ENCODE results near the gene CHD3.
"Not testable (repeated sequence)": the region's sequence is repeated elsewhere in the genome, so short reads cannot be mapped to it uniquely, and the experiment has no call there.

The CHD3 gene

GRCh38 chr17:7946441-7946840 is 57.9 kb downstream of the CHD3 start:
- H3K4me3 ChIP-seq (ENCODE audit: low read depth, low read length, poor library complexity, severe bottlenecking): no peak overlapping the region
- H3K79me2 ChIP-seq (ENCODE audit: insufficient read depth, low read length): no peaks in the 10 kb centered on the region
- H4K20me1 ChIP-seq (ENCODE audit: insufficient read depth, low read length): no peaks in the 10 kb centered on the region
- H3F3A ChIP-seq (ENCODE audit: insufficient read depth, low read length): no peaks in the 10 kb centered on the region
- H3K27me3 ChIP-seq (ENCODE audit: insufficient read depth, low read length): no peaks in the 10 kb centered on the region
- no peaks in the 10 kb centered on the region for H3K9me3 ChIP-seq (ENCODE audit: low read length)
- H3K4me2 ChIP-seq (ENCODE audit: low read length): no peak overlapping the region
- no peak overlapping the region for H3K27ac ChIP-seq (ENCODE audit: low read depth, low read length, poor library complexity, severe bottlenecking)
- H3K36me3 ChIP-seq (ENCODE audit: insufficient read depth, low read length): peaks cover 85% of the 10 kb centered on the region
- no peak overlapping the region for H3K9ac ChIP-seq (ENCODE audit: low read length)
- TF ChIP-seq EZH2 (IDR thresholded peaks at IDR 0.05; ENCODE audit: borderline replicate concordance, low read length): no peak
- TF ChIP-seq CTCF (IDR thresholded peaks at IDR 0.05; ENCODE audit: low read length): no peak
- no peak overlapping the region for H2AFZ ChIP-seq (ENCODE audit: low read length)
- no peaks in the 10 kb centered on the region for H3K9me2 ChIP-seq (ENCODE audit: low read depth, low read length)
- H3K4me1 ChIP-seq (ENCODE audit: insufficient read depth, low read length, severe bottlenecking): no peaks in the 10 kb centered on the region

GRCh38 chr17:7947651-7948050 is 59.1 kb downstream of the CHD3 start:
- Histone ChIP-seq H4K20me1 (ENCODE audit: insufficient read depth, low read length) (no peaks in the 10 kb centered on the region), H3K9me2 (ENCODE audit: low read depth, low read length) (no peaks in the 10 kb centered on the region), H3K27me3 (ENCODE audit: insufficient read depth, low read length) (no peaks in the 10 kb centered on the region), H3K4me1 (ENCODE audit: insufficient read depth, low read length, severe bottlenecking) (no peaks in the 10 kb centered on the region), H2AFZ (ENCODE audit: low read length) (no peak overlapping the region), H3F3A (ENCODE audit: insufficient read depth, low read length) (no peaks in the 10 kb centered on the region), H3K36me3 (ENCODE audit: insufficient read depth, low read length) (peaks cover 74% of the 10 kb centered on the region), H3K27ac (ENCODE audit: low read depth, low read length, poor library complexity, severe bottlenecking) (no peak overlapping the region), H3K9me3 (ENCODE audit: low read length) (no peaks in the 10 kb centered on the region), H3K4me2 (ENCODE audit: low read length) (no peak overlapping the region), H3K79me2 (ENCODE audit: insufficient read depth, low read length) (no peaks in the 10 kb centered on the region), H3K9ac (ENCODE audit: low read length) (no peak overlapping the region), H3K4me3 (ENCODE audit: low read depth, low read length, poor library complexity, severe bottlenecking) (no peak overlapping the region)
- TF ChIP-seq EZH2 (IDR thresholded peaks at IDR 0.05; ENCODE audit: borderline replicate concordance, low read length): no peak
- no peak for TF ChIP-seq CTCF (IDR thresholded peaks at IDR 0.05; ENCODE audit: low read length)

GRCh38 chr17:7950578-7950977 is 62.0 kb downstream of the CHD3 start:
- Histone ChIP-seq H3K27ac (ENCODE audit: low read depth, low read length, poor library complexity, severe bottlenecking) (no peak overlapping the region), H3K27me3 (ENCODE audit: insufficient read depth, low read length) (no peaks in the 10 kb centered on the region), H2AFZ (ENCODE audit: low read length) (no peak overlapping the region), H3K36me3 (ENCODE audit: insufficient read depth, low read length) (peaks cover 49% of the 10 kb centered on the region), H3K9me2 (ENCODE audit: low read depth, low read length) (no peaks in the 10 kb centered on the region), H3K79me2 (ENCODE audit: insufficient read depth, low read length) (no peaks in the 10 kb centered on the region), H3K9ac (ENCODE audit: low read length) (no peak overlapping the region), H3K9me3 (ENCODE audit: low read length) (no peaks in the 10 kb centered on the region), H3K4me1 (ENCODE audit: insufficient read depth, low read length, severe bottlenecking) (no peaks in the 10 kb centered on the region), H3K4me2 (ENCODE audit: low read length) (no peak overlapping the region), H4K20me1 (ENCODE audit: insufficient read depth, low read length) (no peaks in the 10 kb centered on the region), H3F3A (ENCODE audit: insufficient read depth, low read length) (no peaks in the 10 kb centered on the region), H3K4me3 (ENCODE audit: low read depth, low read length, poor library complexity, severe bottlenecking) (no peak overlapping the region)
- TF ChIP-seq EZH2 (IDR thresholded peaks at IDR 0.05; ENCODE audit: borderline replicate concordance, low read length): no peak

GRCh38 chr17:7951143-7951792 is 62.7 kb downstream of the CHD3 start:
- H3K27ac ChIP-seq (ENCODE audit: low read depth, low read length, poor library complexity, severe bottlenecking): no peak overlapping the region
- H3K4me3 ChIP-seq (ENCODE audit: low read depth, low read length, poor library complexity, severe bottlenecking): no peak overlapping the region
- H3K27me3 ChIP-seq (ENCODE audit: insufficient read depth, low read length): no peaks in the 10 kb centered on the region
- H3K4me1 ChIP-seq (ENCODE audit: insufficient read depth, low read length, severe bottlenecking): no peaks in the 10 kb centered on the region
- no peaks in the 10 kb centered on the region for H3K9me3 ChIP-seq (ENCODE audit: low read length)
- H3K9me2 ChIP-seq (ENCODE audit: low read depth, low read length): no peaks in the 10 kb centered on the region
- H2AFZ ChIP-seq (ENCODE audit: low read length): no peak overlapping the region
- H3K79me2 ChIP-seq (ENCODE audit: insufficient read depth, low read length): no peaks in the 10 kb centered on the region
- no peaks in the 10 kb centered on the region for H4K20me1 ChIP-seq (ENCODE audit: insufficient read depth, low read length)
- no peak overlapping the region for H3K4me2 ChIP-seq (ENCODE audit: low read length)
- H3F3A ChIP-seq (ENCODE audit: insufficient read depth, low read length): no peaks in the 10 kb centered on the region
- peaks cover 42% of the 10 kb centered on the region for H3K36me3 ChIP-seq (ENCODE audit: insufficient read depth, low read length)
- no peak for TF ChIP-seq CTCF (IDR thresholded peaks at IDR 0.05; ENCODE audit: low read length)
- no peak for TF ChIP-seq EZH2 (IDR thresholded peaks at IDR 0.05; ENCODE audit: borderline replicate concordance, low read length)
- H3K9ac ChIP-seq (ENCODE audit: low read length): no peak overlapping the region

- H3K27ac ChIP-seq (ENCODE audit: low read depth, low read length, poor library complexity, severe bottlenecking); H3K27me3 ChIP-seq (ENCODE audit: insufficient read depth, low read length); H3K4me3 ChIP-seq (ENCODE audit: low read depth, low read length, poor library complexity, severe bottlenecking); H3K4me2 ChIP-seq (ENCODE audit: low read length); H3F3A ChIP-seq (ENCODE audit: insufficient read depth, low read length); H3K79me2 ChIP-seq (ENCODE audit: insufficient read depth, low read length); H2AFZ ChIP-seq (ENCODE audit: low read length); H3K4me1 ChIP-seq (ENCODE audit: insufficient read depth, low read length, severe bottlenecking); H3K9me3 ChIP-seq (ENCODE audit: low read length); H3K9ac ChIP-seq (ENCODE audit: low read length); H4K20me1 ChIP-seq (ENCODE audit: insufficient read depth, low read length); H3K9me2 ChIP-seq (ENCODE audit: low read depth, low read length): not testable (repeated sequence)
- peaks cover 24% of the 10 kb centered on the region for H3K36me3 ChIP-seq (ENCODE audit: insufficient read depth, low read length)
Measured at GRCh38 chr17:7953266-7953665, 64.7 kb downstream of the CHD3 start.

Data from OCI-LY1 (cell line).